Suppressor macrophage treated with lipopolysaccharide for 4 hours (primary cell): ENCODE measurements around the gene SF3B6.

Experiments used
- DNase-seq: peaks from one replicate; pipeline ENCODE4 v3.0.0-alpha.2; 2020

SF3B6 gene

DNA sequence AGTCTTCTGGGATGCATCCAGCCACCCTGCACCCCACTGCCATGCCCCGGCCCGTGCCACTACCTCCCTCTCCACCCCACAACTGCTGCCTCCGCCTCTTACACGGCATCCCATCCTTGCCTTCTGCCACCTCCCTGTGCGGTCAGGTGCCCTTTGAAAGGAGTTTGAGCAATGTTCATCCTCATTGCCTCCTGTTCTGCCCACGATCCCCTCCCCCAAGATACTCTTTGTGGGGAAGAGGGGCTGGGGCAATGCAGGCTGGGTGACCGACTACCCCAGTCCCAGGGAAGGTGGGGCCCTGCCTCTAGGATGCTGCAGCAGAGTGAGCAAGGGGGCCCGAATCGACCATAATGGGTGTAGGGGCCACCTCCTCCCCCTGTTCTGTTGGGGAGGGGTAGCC is 57.9 kb downstream of the SF3B6 start:
- DNase-seq, result no peak

DNA sequence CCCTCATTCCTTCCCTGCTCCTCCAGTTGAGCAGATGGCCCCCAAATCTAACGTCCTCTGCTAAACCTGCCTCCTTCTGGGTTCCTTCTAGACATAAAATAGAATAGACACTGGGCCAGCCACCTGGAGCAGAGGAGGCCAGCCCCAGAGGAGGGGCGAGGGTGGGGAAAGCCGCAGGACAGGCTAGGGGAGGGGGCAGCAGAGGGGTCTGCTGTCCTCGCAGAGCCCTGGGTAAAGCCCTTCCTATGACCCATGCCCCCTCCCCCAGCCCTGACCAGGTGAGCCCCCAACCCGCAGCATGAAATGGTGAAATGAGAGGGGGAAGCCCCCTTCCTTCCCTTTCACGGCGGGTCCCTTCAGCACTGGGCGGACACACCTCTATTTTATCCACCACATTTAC is 58.4 kb downstream of the SF3B6 start:
- no peak for DNase-seq
